ENCODE measurements around the gene ELK3. TPM values are rescaled to one million over a fixed set of nuclear protein-coding genes. Genes with fewer than 3 reads are reported as not detected.
A peak's percentile ranks its signal among the peaks of the same experiment; 100 is the strongest.

The ELK3 gene
- polyA plus RNA-seq, 10 donors, result 36.5 to 52.1 (median 40.9) TPM

DNA sequence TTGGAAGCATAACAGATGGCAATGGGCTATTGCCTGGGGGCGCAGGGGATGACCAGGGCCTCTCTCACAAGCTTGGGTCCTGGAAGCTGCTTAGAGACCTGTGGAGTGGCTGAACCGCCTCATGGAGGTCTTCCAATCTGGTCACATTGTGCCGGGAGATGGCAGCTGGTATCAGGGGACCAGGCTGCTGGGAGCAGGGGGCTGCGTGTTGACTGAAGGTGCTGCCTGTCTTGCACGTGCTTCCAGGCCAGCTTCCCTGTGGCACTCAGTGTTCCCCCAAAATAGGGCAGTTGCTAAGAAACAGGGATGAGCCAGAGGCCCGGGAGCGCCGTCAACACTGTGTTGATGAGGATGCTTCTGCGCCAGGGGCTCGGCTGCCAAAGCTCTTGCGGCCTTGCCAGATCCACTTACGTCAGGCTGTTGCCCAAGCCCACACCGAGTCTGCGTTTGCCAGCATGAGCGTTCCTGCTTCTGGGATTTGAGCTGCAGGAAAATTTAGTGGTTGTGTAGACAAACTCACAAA, 39.8 kb downstream of the ELK3 start:
- peak; percentile 77 to 93 (median 89) for DNase-seq

- DNase-seq, result peak in 1 of 3 donors; percentile 59
Measured at GRCh38 chr12:96234591-96235483, 40.7 kb downstream of the ELK3 start.

- no peak for DNase-seq
Measured at GRCh38 chr12:96235484-96235826, 41.3 kb downstream of the ELK3 start.

- DNase-seq, result peak in 1 of 3 donors; percentile 55
Measured at GRCh38 chr12:96236221-96236822, 42.1 kb downstream of the ELK3 start.

DNA sequence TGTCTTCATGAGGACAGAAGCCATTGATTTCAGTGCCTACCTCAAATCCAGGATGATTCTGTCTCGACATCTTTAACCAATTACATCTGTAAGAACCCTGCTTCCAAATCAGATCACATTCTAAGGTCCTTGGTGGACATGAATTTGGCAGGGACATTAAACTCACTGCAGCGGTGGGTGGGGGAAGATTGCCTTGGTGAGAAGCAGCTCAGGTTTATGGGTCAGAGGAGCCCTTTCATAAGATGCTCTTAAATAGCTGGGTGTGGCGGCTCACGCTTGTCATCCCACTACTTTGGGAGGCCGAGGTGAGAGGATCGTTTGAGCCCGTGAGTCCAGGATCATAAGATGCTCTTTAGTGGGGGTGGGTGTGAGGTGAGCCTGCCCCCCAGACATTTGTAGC, 42.9 kb downstream of the ELK3 start:
- DNase-seq, result no peak

DNA sequence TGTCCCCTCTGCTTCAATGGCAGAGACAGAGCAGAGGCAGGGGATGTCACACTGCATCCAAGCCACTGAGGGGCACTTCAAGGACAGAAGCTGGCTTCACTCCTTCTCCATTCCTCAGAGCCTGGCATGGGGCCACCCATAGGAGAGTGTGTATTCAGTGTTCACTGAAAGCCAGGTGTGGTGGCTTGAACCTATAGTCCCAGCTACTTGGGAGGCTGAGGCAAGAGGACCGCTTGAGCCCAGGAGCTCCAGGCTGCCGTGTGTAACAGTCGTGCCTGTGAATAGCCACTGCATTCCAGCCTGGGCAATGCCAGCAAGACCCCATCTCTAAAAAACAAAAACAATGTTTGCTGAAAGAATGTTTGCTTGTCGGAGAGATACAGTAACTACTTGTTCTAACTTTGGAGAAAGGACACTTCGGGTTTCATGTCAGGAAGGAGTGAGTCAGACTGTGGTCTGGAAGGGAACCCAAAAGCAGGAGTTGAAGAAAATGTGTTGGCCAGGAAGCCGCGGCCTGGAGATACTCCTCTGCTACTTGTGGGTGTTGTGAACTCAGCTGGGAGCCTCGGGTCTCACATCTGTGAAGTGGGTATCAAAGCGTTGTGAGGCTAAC, 43.4 kb downstream of the ELK3 start:
- peak; percentile 75 to 90 (median 79) for DNase-seq

- peak in 1 of 3 donors; percentile 55 for DNase-seq
Measured at GRCh38 chr12:96238336-96239047, 44.3 kb downstream of the ELK3 start.

GRCh38 chr12:96239711-96240635, 45.8 kb downstream of the ELK3 start:
- peak in 1 of 3 donors; percentile 77 for DNase-seq

- DNase-seq, result no peak
Measured at GRCh38 chr12:96240656-96241055, 46.5 kb downstream of the ELK3 start.

DNA sequence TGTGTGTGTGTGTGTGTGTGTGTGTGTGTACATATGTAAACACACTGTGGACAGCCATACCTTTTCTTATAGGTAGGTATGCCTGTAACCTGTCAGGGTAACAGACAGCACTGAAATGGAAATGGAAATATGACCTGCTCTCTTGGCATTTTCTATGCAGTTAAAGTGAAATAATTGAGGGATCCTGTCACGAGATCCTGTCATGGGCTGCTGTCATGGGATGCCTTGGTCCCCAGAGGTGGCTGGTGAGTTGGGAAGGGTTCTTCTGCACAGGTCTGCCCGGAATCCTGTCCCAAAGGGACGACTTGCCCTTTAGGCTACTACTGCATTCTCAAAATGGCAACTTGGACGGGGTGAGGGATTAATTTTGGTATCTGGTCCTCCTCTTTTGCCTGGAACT, 47.3 kb downstream of the ELK3 start:
- DNase-seq, result no peak

DNA sequence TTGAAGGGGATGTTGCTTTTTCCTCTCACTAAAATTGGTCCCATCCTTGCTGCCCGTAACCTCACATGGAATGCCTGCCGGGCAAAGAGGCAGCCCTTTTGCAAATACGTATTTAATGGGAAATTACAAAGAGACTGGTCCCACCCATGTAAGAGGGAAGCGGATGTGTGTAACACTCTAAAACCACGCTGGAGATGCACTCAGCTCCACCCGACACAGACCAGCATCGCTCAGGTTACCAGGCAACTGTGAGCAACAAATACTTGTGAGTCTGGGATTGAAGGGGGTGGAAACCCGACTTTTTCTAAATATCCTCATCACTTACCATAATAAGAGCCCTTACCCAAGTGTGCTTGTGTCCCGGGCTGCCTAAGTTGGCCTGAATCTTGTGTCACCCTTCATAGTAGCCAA, 47.7 kb downstream of the ELK3 start:
- DNase-seq, result peak; percentile 67 to 80 (median 79)

- DNase-seq, result no peak
Measured at GRCh38 chr12:96242597-96242996, 48.4 kb downstream of the ELK3 start.

- no peak for DNase-seq
Measured at GRCh38 chr12:96244826-96245225, 50.7 kb downstream of the ELK3 start.

DNA sequence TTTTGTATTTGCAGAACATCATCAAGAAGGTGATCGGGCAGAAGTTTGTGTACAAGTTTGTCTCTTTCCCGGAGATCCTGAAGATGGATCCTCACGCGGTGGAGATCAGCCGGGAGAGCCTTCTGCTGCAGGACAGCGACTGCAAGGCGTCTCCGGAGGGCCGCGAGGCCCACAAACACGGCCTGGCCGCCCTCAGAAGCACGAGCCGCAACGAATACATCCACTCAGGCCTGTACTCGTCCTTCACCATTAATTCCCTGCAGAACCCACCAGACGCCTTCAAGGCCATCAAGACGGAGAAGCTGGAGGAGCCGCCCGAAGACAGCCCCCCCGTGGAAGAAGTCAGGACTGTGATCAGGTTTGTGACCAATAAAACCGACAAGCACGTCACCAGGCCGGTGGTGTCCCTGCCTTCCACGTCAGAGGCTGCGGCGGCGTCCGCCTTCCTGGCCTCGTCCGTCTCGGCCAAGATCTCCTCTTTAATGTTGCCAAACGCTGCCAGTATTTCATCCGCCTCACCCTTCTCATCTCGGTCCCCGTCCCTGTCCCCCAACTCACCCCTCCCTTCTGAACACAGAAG, 52.8 kb downstream of the ELK3 start:
- DNase-seq, result no peak

- DNase-seq, result no peak
Measured at GRCh38 chr12:96247563-96247962, 53.4 kb downstream of the ELK3 start.

DNA sequence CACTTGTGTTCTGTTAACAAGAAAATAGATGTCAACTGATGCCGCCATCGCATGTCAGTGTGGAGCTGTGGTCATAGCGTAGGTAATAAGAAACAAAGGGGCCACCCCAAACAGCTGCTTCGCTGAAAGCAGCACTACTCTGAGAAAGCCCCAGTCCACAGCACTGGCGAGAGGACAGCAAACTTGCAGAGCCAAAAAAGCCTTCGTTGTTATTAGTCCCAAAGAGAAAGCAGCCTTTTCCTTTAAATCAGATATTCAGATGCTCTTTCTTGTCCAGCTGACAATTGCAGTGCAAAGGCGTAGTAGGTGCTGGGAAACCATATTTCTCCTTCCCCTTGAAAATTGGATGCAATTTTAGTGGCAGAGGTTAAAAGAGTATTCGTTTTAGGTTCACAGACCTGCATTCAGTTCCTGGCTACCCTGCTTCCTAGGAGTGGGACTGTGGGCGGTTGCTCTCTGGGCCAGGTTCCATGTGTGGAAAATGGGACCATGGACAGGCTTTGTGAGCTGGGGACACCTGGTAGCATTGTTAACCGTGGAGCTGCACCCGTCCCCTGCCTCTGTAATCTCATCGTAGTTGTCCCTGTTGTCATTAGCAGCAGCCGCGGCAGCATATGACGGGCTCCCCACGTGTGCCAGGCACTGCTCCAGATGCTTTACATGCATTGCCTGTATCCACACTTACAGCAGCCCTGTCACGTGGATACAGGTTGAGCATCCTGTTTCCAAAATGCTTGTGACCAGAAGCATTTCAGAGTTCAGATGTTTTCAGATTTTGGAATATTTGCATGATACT, 54.2 kb downstream of the ELK3 start:
- peak in 1 of 3 donors; percentile 67 for DNase-seq

- DNase-seq, result peak in 1 of 3 donors; percentile 70
Measured at GRCh38 chr12:96249196-96250118, 55.3 kb downstream of the ELK3 start.

GRCh38 chr12:96250119-96250685, 56.0 kb downstream of the ELK3 start:
- no peak for DNase-seq
